GM18498 (cell line): Measurements from ENCODE around the gene GLYATL2.
A peak's percentile ranks its signal among the peaks of the same experiment; 100 is the strongest.

Experiments
- ATAC-seq: cut with Tn5 transposase; IDR thresholded peaks from one replicate; pipeline ENCODE4 v1.9.1; 2021; ENCODE audit warnings: mild to moderate bottlenecking, moderate library complexity; ENCODE audit not compliant: unreplicated experiment

The GLYATL2 gene

GRCh38 chr11:58801974-58802545 is 42.4 kb downstream of the GLYATL2 start:
- ATAC-seq: no peak

- no peak for ATAC-seq
These were observed 43.2 kb downstream of the GLYATL2 start for GRCh38 chr11:58801302-58801701.

- no peak for ATAC-seq
These were observed 48.2 kb downstream of the GLYATL2 start for GRCh38 chr11:58796333-58796732.

GRCh38 chr11:58788355-58789023 is 56.0 kb downstream of the GLYATL2 start:
- ATAC-seq: peak; percentile 94

- ATAC-seq: peak; percentile 10
These were observed 56.6 kb downstream of the GLYATL2 start for GRCh38 chr11:58787903-58788302.

GRCh38 chr11:58786693-58787092 is 57.8 kb downstream of the GLYATL2 start:
- no peak for ATAC-seq

GRCh38 chr11:58784995-58785394 is 59.5 kb downstream of the GLYATL2 start:
- ATAC-seq: no peak
